SK-N-SH treated with all-trans-retinoic acid at 6 μM for 48 hours (cell line): ENCODE data around the gene MYO5B.

ENCODE experiments used
- CSRNP3 ChIP-seq: fragments of 250-450 bp; sonication (Bioruptor Pico); IDR thresholded peaks from 2 replicates; pipeline ENCODE4 v1.5.1; 2021; ENCODE audit warnings: mild to moderate bottlenecking, moderate library complexity
- ISL1 ChIP-seq: fragments of 250-450 bp; sonication (Bioruptor Pico); IDR thresholded peaks from 2 replicates; pipeline ENCODE4 v2.1.2; 2022; ENCODE audit warnings: mild to moderate bottlenecking, moderate library complexity
- PATZ1 ChIP-seq: fragments of 250-450 bp; sonication (Bioruptor Pico); IDR thresholded peaks from 2 replicates; pipeline ENCODE4 v1.8.0; 2020; ENCODE audit warnings: mild to moderate bottlenecking, moderate library complexity, borderline replicate concordance
- PPARA ChIP-seq: fragments of 250-450 bp; sonication (Bioruptor Pico); IDR thresholded peaks from 2 replicates; pipeline ENCODE4 v1.5.0; 2020; ENCODE audit warnings: mild to moderate bottlenecking, borderline replicate concordance
- RARB ChIP-seq: fragments of 250-450 bp; sonication (Bioruptor Pico); IDR thresholded peaks from 2 replicates; pipeline ENCODE4 v1.8.0; 2021; ENCODE audit warnings: mild to moderate bottlenecking, moderate library complexity
- TOX ChIP-seq: fragments of 250-450 bp; sonication (Bioruptor Pico); IDR thresholded peaks from 2 replicates; pipeline ENCODE4 v1.8.0; 2021; ENCODE audit warnings: mild to moderate bottlenecking, moderate library complexity, borderline replicate concordance
- ZC3H10 ChIP-seq: fragments of 250-450 bp; sonication (Bioruptor Pico); IDR thresholded peaks from 2 replicates; pipeline ENCODE4 v1.5.1; 2021; ENCODE audit warnings: mild to moderate bottlenecking, moderate library complexity
- ZFP30 ChIP-seq: fragments of 450-650 bp; formaldehyde crosslinking; IDR thresholded peaks from 2 replicates; pipeline ENCODE4 v1.5.0; 2022; ENCODE audit warnings: mild to moderate bottlenecking, moderate library complexity
- ZNF8 ChIP-seq: fragments of 450-650 bp; formaldehyde crosslinking; IDR thresholded peaks from 2 replicates; pipeline ENCODE4 v1.5.0; 2020; ENCODE audit warnings: mild to moderate bottlenecking, moderate library complexity
- TF ChIP-seq, protein P1 (sequence below): fragments of 250-450 bp; sonication (Bioruptor Pico); IDR thresholded peaks from 2 replicates; pipeline ENCODE4 v1.5.1; 2020; ENCODE audit warnings: low read depth, mild to moderate bottlenecking, moderate library complexity

DNA sequence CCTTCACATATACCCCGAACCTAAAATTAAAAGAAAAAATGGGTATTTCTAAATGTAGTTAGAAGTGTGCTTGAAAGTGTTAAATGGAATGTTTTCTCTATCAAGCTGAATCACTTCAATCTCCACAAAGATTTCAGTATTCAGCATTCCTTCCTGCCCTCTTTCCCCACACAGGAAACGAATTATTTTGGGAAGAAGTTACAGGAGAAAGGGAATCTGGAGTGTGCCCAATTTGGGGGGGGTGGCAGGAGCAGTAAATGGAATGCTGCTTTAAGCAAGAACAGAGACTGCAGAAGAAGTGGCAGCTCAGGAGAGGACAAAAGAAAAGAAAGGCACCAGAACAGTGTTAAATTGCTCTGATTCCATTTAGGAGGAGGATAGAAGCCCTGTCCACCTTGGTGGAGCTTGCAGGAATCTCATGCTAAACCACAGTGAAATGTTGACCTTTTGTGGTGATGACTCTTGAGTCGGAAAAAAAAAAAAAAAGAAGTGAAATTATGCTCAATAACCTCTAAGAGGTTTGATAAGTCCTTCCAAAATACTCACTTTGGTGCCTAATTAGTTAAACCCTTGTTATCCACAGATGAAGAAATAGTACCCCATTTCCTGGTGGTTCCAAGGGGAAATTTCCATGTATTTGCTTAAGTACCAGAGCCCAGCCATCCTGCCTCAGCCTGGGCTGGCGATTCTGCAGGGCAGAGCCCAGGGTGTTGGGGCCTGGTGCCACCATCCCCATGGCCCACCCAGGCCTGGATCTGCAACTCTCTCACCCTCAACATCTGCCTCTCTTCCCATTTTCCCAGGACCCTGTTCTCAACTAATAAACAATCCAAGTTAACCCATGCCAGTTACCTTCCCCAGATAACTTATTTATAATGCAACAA lies 56.5 kb downstream of the MYO5B start:
- TF ChIP-seq ZC3H10 (CRISPR knock-in tag) (no peak), ZNF8 (no peak), CSRNP3 (CRISPR knock-in tag) (no peak), PPARA (CRISPR knock-in tag) (no peak), PATZ1 (CRISPR knock-in tag) (no peak), ZFP30 (CRISPR knock-in tag) (no peak), ISL1 (no peak), RARB (CRISPR knock-in tag) (no peak), TOX (CRISPR knock-in tag) (no peak)
- TF ChIP-seq, protein P1, sequence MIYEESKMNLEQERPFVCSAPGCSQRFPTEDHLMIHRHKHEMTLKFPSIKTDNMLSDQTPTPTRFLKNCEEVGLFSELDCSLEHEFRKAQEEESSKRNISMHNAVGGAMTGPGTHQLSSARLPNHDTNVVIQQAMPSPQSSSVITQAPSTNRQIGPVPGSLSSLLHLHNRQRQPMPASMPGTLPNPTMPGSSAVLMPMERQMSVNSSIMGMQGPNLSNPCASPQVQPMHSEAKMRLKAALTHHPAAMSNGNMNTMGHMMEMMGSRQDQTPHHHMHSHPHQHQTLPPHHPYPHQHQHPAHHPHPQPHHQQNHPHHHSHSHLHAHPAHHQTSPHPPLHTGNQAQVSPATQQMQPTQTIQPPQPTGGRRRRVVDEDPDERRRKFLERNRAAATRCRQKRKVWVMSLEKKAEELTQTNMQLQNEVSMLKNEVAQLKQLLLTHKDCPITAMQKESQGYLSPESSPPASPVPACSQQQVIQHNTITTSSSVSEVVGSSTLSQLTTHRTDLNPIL: no peak
